GM03348 (cell line): ENCODE measurements around the gene YY2.
"Not testable (repeated sequence)": the region's sequence is repeated elsewhere in the genome, so short reads cannot be mapped to it uniquely, and the experiment has no call there.

Experiments used
- DNase-seq: peaks from one replicate; pipeline ENCODE4 v3.0.0; 2012; ENCODE audit warnings: low spot score

The YY2 gene

DNA sequence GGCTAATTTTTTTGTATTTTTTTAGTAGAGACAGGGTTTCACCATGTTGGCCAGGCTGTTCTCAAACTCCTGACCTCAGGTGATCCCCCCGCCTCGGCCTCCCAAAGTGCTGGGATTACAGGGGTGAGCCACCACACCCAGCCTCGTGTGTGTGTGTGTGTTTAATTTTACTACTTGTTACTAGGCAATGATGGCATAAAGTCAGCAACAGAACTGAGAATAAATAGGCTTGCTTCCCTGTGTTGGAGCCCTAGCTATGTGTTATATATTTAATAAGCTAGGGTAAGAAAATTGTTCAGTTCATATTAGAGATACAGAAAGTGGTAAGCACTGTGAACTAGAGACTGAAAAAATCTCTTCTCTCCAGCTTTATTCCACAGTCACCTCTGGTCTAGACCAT, 18.4 kb downstream of the YY2 start:
- not testable (repeated sequence) for DNase-seq

DNA sequence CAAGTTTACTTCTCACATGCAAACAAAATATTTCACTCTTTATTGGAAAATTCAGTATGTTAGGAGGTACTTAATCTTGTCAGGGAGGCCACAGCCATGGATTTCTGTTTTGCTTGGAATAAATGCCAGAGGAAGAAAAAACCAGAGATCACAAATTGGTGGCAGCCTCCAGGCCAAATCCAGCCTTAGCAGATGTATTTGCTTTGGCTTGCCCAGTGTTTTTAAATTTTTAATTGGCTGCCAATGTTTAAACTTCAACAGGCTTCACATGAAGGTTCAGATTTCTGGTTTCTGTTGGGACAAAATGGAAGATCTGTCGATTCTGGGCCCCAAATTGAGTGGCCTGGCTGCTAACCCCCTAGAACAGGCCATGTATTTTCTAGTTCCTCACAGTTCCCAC, 19.2 kb downstream of the YY2 start:
- no peak for DNase-seq

DNA sequence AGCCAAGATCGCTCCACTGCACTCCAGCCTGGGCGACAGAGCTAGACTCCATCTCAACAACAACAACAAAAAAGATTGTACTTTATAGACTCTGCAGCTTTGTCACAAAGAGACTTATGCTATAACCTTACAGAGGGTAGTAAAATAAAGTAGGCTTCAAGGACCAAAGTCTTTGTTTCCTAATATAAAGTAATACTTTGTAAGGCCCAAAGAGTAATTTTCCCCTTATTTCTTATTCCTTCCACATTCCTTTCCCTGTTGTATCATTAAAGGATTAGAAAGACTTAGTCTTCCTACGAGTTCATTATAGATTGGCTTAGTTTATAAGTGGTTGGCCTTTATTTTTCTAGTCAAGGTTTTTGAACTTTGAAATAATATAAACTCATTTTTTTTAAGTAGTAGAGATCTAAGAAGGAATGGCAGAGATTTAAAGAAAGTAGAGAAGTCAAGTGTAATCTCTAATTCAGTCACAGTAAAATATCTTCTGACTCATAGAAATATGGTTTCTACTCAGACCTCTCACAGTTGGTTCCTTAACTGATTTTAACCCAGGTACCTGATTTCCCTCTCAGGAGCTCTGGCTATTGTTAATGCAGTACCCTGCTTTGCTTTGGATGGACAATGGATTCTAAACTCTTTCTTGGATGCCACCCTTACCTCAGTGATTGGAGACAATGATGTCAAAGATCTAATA, 26.2 kb downstream of the YY2 start:
- DNase-seq, result no peak

DNA sequence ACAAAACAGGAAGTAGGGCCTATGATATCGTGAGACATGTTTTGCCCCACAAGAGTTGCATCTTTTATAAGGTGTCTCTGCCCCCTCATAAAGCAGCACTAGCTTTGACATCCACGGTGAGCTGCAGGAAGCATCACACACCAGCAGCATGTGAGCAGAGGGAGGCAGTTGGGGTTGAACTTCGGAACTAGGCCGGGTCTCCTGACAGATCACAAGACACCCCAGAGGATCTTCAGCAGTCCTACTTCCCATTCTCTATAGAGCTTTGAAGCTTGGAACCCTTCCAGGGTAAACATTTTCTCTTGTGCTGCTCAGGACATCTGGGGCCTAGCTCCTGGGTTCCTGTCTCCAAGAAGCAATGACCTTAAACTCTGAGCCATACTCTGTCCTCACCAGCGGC, 27.5 kb downstream of the YY2 start:
- no peak for DNase-seq

DNA sequence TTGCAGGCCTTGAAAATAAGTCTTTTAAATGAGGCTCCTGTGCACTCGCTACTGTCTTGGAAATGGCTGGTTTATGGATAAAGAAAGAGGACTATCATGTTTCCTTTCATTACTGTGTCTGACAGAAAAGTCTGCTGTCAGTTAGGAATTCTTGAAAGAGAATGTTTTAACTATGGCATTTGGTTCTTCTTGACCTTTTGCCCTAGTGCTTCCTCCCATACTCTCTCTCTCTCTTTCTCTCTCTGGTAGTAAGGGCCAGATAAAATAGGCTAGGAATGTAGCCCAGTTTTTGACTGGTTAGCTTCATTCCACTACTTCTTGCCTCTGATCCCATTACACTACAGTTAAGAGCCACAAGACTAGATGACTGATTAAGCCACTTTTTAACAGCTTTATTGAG, 29.8 kb downstream of the YY2 start:
- DNase-seq, result peak; percentile 4

DNA sequence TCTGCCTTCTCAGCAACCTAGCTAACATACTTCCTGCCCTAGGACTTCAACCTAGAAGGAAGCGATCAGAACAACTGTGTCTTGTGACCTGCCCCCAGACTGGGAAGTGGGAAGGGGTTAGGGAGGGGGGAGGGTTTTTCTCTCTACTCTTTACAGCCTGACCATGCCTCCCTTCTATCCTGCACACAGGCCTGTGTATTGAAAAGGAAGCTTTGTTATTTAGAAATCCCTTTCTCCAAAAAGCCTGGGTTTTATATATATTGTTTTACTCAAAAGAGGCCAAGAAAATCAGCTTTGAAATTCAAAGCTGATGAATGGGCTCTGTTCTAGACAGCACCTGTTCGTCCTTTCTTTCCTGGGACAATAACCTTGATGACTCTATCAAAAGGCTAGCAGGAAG, 49.5 kb downstream of the YY2 start:
- DNase-seq, result no peak

DNA sequence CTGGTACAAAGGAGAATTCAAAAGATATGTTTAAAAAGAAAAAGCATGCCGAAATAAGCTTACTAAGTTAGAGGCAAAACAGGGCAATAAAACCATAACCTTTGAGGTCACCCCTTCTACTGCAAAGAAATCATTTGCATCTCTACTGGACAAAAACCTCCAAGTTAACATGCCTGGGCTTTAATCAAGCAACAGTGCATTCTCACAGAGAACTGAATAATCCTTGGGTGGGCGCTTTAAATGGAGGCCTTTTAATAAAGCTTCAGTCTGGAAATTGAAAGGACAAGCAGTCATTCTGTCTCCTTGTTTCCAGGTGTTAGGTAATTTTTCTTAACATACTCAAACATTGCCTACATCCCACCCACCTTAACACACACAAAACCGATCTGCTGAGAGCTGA, 50.2 kb downstream of the YY2 start:
- no peak for DNase-seq

DNA sequence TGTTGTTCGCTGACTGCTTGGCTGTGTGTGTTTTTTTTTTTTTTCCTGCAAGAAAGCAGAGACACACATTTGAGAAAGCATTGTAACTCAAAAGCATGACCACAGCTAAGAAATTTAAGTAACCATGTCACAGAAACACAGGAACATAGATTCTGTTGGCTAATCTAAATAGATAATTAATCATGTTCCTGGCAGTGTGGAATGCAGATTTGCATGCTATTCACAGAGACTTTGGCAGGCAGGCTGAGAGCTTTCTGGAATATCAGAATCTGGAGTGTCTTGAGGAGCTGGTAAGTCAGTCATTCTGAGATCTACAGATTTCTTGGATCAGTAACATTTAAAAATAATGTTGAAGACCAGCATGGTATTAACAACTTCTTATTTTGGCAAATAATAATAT, 51.5 kb downstream of the YY2 start:
- DNase-seq, result peak; percentile 22
